ENCODE data around the gene SEMA6B. TPM values are rescaled to one million over a fixed set of nuclear protein-coding genes. Genes with fewer than 3 reads are reported as not detected.

The SEMA6B gene
- total RNA-seq (10 to 100 TPM in 2 of 4 donors, 1 to 10 TPM in 2; 6.2 to 11.7 (median 10.0) TPM), polyA plus RNA-seq (1 to 10 TPM; 2.3 to 7.1 (median 5.6) TPM)
- long read RNA-seq, donor 1, partial matches to known transcripts = 3 of 6 reads
- long read RNA-seq, donor 1, other reads (novel, unspliced or antisense) = 3 of 6 reads
- long read RNA-seq, donor 2, partial matches to known transcripts = 2 of 5 reads
- long read RNA-seq, donor 2, other reads (novel, unspliced or antisense) = 3 of 5 reads

- Histone ChIP-seq H3K4me1 (peaks cover 8% of the 10 kb centered on the region), H3K27me3 (ENCODE audit: insufficient read depth in 3 of 3, low read length in 2 of 3) (no peaks in the 10 kb centered on the region), H3K27ac (peak within 1 kb of the TSS; percentile 46), H3K4me3 (peak within 1 kb of the TSS; percentile 62), H3K36me3 (ENCODE audit: insufficient read depth in 1 of 2, low read depth in 1 of 2) (no peaks in the 10 kb centered on the region), H3K9me3 (no peaks in the 10 kb centered on the region)
- TF ChIP-seq, protein P1, sequence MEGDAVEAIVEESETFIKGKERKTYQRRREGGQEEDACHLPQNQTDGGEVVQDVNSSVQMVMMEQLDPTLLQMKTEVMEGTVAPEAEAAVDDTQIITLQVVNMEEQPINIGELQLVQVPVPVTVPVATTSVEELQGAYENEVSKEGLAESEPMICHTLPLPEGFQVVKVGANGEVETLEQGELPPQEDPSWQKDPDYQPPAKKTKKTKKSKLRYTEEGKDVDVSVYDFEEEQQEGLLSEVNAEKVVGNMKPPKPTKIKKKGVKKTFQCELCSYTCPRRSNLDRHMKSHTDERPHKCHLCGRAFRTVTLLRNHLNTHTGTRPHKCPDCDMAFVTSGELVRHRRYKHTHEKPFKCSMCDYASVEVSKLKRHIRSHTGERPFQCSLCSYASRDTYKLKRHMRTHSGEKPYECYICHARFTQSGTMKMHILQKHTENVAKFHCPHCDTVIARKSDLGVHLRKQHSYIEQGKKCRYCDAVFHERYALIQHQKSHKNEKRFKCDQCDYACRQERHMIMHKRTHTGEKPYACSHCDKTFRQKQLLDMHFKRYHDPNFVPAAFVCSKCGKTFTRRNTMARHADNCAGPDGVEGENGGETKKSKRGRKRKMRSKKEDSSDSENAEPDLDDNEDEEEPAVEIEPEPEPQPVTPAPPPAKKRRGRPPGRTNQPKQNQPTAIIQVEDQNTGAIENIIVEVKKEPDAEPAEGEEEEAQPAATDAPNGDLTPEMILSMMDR (IDR thresholded peaks at IDR 0.05) = no peak
- ATAC-seq (peak in 3 of 4 donors; percentile 28 to 35 (median 28)), DNase-seq (peak in 1 of 2 donors; percentile 54)
- WGBS, 3 donors = 60 to 74% (median 71%) methylated on average over 10 to 13 of the region's 13 CpGs
- intact Hi-C loops (cut with DNase I) = loop anchor here in 1 of 2 donors (5.0 kb wide), 1 partner anchor 78 kb away; the partner anchor contains the start of gene TNFAIP8L1
Observed at GRCh38 chr19:4559569-4559968, at the start of gene SEMA6B. SEMA6B (minus strand) TSS chr19:4559684; CDS start chr19:4558457, 1,227 bp downstream.

GRCh38 chr19:4606921-4607678 is 47.6 kb upstream of the SEMA6B start:
- H3K9me3 ChIP-seq = no peaks in the 10 kb centered on the region
- H3K4me1 ChIP-seq = peaks cover 16% of the 10 kb centered on the region
- WGBS, 3 donors = 13 to 16% (median 14%) methylated on average over 28 to 35 of the region's 35 CpGs
- TF ChIP-seq, protein P1 (IDR thresholded peaks at IDR 0.05) = no peak
- H3K4me3 ChIP-seq = peak overlapping the region; percentile 59
- ATAC-seq (peak; percentile 43 to 90 (median 62)), DNase-seq (peak; percentile 50 to 69)
- intact Hi-C loops (cut with DNase I) = no loop called here
- H3K27me3 ChIP-seq (ENCODE audit: insufficient read depth in 3 of 3, low read length in 2 of 3) = peaks cover 0 to 2% (median 0%) of the 10 kb centered on the region in 3 donors
- no peaks in the 10 kb centered on the region for H3K36me3 ChIP-seq (ENCODE audit: insufficient read depth in 1 of 2, low read depth in 1 of 2)
- H3K27ac ChIP-seq = peak overlapping the region; percentile 14

GRCh38 chr19:4606181-4606580 is 46.7 kb upstream of the SEMA6B start:
- 70 to 73% (median 72%) methylated on average over 5 of the region's 5 CpGs for WGBS, 3 donors
- peaks cover 0 to 3% (median 2%) of the 10 kb centered on the region in 3 donors for H3K27me3 ChIP-seq (ENCODE audit: insufficient read depth in 3 of 3, low read length in 2 of 3)

DNA sequence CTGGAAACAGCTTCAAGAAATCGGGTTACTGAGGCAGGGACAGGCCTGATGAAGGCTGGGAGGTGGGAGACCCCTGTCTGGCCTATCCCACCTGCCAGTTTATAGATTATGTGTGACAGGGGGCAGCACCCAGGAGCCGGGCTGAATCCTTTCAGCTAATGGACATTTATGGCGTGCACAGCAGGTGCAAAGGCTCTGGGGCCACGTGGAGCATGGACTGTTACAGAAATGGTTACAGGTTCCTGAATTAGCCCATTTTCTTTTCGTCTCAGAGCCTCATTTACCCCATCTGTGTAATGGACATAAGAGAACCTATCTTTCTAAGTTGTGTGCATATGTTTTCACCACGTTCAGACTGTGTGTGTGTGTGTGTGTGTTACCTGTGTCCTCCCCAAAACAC is 45.4 kb upstream of the SEMA6B start:
- no peaks in the 10 kb centered on the region for H3K36me3 ChIP-seq (ENCODE audit: insufficient read depth in 1 of 2, low read depth in 1 of 2)
- no peak overlapping the region for H3K4me3 ChIP-seq
- TF ChIP-seq, protein P1 (IDR thresholded peaks at IDR 0.05) = no peak
- peaks cover 11% of the 10 kb centered on the region for H3K4me1 ChIP-seq
- WGBS, 3 donors = 60 to 67% (median 67%) methylated on average over 6 of the region's 6 CpGs
- peaks cover 0 to 4% (median 2%) of the 10 kb centered on the region in 3 donors for H3K27me3 ChIP-seq (ENCODE audit: insufficient read depth in 3 of 3, low read length in 2 of 3)
- intact Hi-C loops (cut with DNase I) = no loop called here
- H3K9me3 ChIP-seq = no peaks in the 10 kb centered on the region
- no peak for ATAC-seq
- no peak for DNase-seq
- H3K27ac ChIP-seq = no peak overlapping the region

More at GRCh38 chr19:4606181-4606580, 46.7 kb upstream of the SEMA6B start:
- Histone ChIP-seq H3K27ac (no peak overlapping the region), H3K4me1 (peaks cover 16% of the 10 kb centered on the region), H3K9me3 (no peaks in the 10 kb centered on the region), H3K4me3 (no peak overlapping the region), H3K36me3 (ENCODE audit: insufficient read depth in 1 of 2, low read depth in 1 of 2) (no peaks in the 10 kb centered on the region)
- ATAC-seq = no peak
- intact Hi-C loops (cut with DNase I) = no loop called here
- DNase-seq = no peak
- TF ChIP-seq, protein P1 (IDR thresholded peaks at IDR 0.05) = no peak

All from psoas muscle (tissue), 8 donors.